GM12875 (cell line): Measurements from ENCODE around the gene KRTAP20-3.

ENCODE experiments used
- H3K4me3 ChIP-seq: one replicate; pipeline ENCODE4 v1.5.1; 2011; ENCODE audit warnings: low read depth, low read length, control low read depth
- TF ChIP-seq, protein P1 (sequence below): IDR thresholded peaks from 2 replicates; pipeline ENCODE4 v1.5.1; 2011; ENCODE audit warnings: low read depth, mild to moderate bottlenecking, control low read depth, inconsistent platforms, low read length, moderate library complexity, borderline replicate concordance; ENCODE audit not compliant: insufficient read depth

The KRTAP20-3 gene

DNA sequence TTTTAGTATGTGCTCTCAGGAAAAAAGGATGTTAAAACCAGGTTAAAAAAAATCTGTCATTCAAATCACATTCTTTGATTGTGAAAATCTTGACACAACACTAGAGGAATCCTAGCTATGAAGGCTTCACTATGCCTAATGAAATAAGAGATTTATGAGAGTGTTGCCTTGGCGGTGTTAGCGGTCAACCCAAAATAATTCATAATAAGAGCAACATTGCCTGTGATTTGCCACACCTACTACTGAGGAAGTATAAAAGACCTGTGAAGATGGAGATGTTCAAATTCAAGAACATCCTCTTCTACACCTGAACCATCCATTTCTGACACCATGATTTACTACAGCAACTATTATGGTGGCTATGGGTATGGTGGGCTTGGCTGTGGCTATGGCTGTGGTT, 26.5 kb upstream of the KRTAP20-3 start, which contains the start of gene KRTAP20-1:
Gene KRTAP20-1, plus strand, starts transcription at position 301 of the 400 bp plus-strand sequence. Its CDS starts 30 bp downstream, at position 331.
- TF ChIP-seq, protein P1, sequence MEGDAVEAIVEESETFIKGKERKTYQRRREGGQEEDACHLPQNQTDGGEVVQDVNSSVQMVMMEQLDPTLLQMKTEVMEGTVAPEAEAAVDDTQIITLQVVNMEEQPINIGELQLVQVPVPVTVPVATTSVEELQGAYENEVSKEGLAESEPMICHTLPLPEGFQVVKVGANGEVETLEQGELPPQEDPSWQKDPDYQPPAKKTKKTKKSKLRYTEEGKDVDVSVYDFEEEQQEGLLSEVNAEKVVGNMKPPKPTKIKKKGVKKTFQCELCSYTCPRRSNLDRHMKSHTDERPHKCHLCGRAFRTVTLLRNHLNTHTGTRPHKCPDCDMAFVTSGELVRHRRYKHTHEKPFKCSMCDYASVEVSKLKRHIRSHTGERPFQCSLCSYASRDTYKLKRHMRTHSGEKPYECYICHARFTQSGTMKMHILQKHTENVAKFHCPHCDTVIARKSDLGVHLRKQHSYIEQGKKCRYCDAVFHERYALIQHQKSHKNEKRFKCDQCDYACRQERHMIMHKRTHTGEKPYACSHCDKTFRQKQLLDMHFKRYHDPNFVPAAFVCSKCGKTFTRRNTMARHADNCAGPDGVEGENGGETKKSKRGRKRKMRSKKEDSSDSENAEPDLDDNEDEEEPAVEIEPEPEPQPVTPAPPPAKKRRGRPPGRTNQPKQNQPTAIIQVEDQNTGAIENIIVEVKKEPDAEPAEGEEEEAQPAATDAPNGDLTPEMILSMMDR, result no peak
- H3K4me3 ChIP-seq, result no peak within 1 kb of the TSS

DNA sequence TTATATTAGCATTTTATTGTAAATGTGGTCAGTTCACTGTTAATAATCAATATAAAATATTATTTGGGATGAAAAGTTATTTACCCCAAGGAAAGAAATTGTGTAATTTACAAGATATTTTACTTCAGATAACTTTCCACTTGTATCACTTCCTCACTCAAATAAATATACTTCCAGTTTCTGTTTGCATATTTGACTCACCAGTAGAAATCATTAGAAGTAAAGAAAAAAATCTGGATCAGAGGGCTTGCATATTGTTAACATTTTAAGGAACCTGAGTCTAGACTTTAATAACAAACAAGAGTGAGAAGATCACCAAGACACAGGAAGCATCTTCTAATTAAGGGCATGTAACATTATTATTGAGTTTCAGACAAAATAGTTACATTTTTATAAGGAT, 22.6 kb upstream of the KRTAP20-3 start:
- H3K4me3 ChIP-seq, result no peak overlapping the region
- TF ChIP-seq, protein P1, result no peak

DNA sequence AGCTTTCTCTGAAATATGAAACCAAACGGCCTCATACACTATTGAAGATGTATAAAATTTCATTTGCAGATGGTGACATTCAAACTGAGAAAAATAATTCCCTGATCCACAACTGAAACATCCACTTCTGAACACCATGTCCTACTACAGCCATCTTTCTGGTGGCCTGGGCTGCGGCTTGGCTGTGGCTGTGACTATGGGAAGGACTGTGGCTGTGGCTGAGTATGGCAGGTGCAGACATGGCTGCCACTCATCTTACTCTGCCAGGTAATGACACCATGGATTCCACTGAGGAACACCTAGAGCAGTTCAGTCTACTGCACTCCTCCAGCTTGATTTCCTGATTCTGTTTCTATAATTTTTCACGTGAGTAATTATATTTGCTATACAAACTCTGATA, 22.1 kb upstream of the KRTAP20-3 start, which contains the start of gene KRTAP20-4:
Gene KRTAP20-4, plus strand, starts transcription at position 106 of the 400 bp plus-strand sequence.
- H3K4me3 ChIP-seq, result no peak within 1 kb of the TSS
- TF ChIP-seq, protein P1, result no peak

DNA sequence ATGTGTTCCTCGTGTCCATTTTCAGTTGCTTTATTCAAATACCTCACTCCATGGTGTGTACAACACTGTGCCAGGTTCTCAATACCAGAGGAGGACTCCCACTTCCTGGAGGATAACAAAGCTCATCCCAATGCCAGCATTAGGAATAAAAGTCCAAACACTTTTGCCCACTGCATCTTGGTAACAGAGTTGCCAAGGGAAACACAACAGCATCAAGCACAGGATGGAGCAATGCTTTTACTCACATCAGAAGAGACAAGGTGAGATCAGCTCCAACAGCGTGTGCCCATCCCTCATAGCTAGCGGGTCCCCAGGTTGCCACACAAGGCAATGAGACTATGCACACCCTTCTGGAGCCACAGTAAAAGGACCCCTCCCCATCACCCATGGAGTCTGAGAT, 19.3 kb upstream of the KRTAP20-3 start:
- TF ChIP-seq, protein P1, result no peak
- no peak overlapping the region for H3K4me3 ChIP-seq

DNA sequence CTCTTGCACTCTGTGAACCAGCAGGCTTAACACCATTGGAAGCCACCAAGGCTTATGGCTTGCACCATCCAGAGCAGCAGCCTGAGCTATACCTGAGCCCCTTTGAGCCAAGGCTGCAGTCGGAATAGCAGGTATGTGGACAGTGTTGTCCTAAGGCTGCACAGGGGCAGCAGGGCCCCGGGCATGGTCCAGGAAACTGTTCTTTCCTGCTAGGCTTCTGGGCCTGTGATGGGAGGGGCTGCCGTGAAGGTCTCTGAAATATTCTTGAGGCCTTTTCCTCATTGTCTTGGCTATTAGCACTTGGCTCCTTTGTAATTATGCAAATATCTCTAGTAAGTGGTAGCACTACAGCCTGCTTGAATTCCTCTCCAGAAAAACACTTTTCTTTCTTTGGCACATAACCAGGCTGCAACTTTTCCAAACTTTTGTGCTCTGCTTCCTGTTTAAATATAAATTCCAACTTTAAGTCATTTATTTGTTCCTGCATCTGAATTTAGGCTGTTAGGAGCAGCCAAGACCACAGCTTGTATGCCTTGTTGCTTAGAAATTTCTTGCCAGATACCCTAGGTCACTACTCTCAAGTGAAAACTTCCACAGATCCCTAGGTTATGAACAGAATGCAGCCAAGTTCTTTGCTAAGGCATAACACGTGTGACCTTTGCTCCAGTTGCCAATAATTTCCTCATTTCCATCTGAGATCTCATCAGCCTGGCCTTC, 17.1 kb upstream of the KRTAP20-3 start:
- TF ChIP-seq, protein P1, result no peak
- no peak overlapping the region for H3K4me3 ChIP-seq

DNA sequence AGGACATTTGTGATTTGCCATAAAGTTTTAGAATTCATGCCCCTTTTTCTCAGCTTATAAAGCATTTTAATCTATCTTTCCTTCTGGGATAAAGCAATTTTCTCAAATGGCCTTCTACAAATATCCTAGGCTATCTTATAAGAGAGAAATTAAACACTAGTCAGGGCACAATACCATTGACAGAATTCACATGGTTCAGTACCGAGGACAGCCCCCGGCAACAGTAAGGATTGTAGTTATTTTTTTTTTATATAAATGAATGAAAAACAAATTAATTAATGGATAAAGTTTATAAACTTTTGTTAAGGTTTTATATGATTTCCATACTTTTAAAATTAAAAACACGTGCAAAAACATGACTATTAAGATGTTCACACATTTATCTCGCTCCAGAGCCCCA, 14.6 kb upstream of the KRTAP20-3 start:
- TF ChIP-seq, protein P1, result no peak
- no peak overlapping the region for H3K4me3 ChIP-seq

DNA sequence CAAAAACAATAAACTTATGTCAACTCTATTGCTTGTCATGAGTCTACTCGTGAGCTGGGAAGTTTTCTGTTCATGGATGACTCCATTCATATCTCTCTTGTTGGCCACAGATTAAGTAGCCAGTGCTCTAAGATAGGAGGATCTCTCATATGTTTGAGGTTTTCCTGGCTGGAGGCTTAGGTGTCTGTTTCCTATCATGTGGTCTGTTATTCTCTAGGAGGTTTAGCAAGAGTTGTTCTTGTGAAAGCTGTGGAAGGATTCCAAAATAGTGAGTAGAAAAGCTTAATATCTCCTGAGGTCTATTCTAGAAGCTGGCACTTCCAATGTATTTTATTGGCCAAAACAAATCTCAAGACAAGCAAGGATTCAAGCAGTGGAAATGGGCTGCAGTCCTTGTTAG, 13.5 kb upstream of the KRTAP20-3 start:
- TF ChIP-seq, protein P1, result no peak
- no peak overlapping the region for H3K4me3 ChIP-seq
